GM12878 (cell line): ENCODE measurements around the gene AFG1L. TPM values are rescaled to one million over a fixed set of nuclear protein-coding genes. Genes with fewer than 3 reads are reported as not detected.
A peak's percentile ranks its signal among the peaks of the same experiment; 100 is the strongest.

Source experiments
- CREB1 ChIP-seq: IDR thresholded peaks from 2 replicates; pipeline ENCODE4 v1.6.1; 2012; ENCODE audit warnings: low read depth, mild to moderate bottlenecking, inconsistent platforms
- CTCF ChIP-seq, 3 experiments: IDR thresholded peaks in 2 of 3; conservative IDR thresholded peaks in 1 of 3; 2 replicates each; pipeline ENCODE4 v1.5.1; 2011; ENCODE audit warnings: low read depth in 3 of 3, low read length in 3 of 3, mild to moderate bottlenecking in 3 of 3, control low read depth in 2 of 3, moderate library complexity in 2 of 3, inconsistent platforms in 1 of 3, mixed read lengths in 1 of 3; ENCODE audit not compliant: control insufficient read depth in 2 of 3, insufficient read depth in 1 of 3; ENCODE audit errors: extremely low read depth in 1 of 3
- CUX1 ChIP-seq: IDR thresholded peaks from 2 replicates; pipeline ENCODE4 v1.6.1; 2012; ENCODE audit warnings: improper control_type of control experiment, low read depth, low read length; ENCODE audit not compliant: insufficient replicate concordance
- ESRRA ChIP-seq: IDR thresholded peaks from 2 replicates; pipeline ENCODE4 v1.6.1; 2012; ENCODE audit warnings: mild to moderate bottlenecking, low read length, improper control_type of control experiment
- EZH2 ChIP-seq: IDR thresholded peaks from 2 replicates; pipeline ENCODE4 v1.6.1; 2012; ENCODE audit warnings: low read depth, mild to moderate bottlenecking, control low read depth, inconsistent platforms, low read length, borderline replicate concordance; ENCODE audit not compliant: control insufficient read depth
- FOS ChIP-seq: IDR thresholded peaks from 3 replicates; pipeline ENCODE4 v1.6.1; 2011; ENCODE audit warnings: borderline replicate concordance; ENCODE audit not compliant: insufficient read length; ENCODE audit errors: extremely low read depth
- MEF2A ChIP-seq: IDR thresholded peaks from 2 replicates; pipeline ENCODE4 v1.6.1; 2011; ENCODE audit warnings: low read depth, mild to moderate bottlenecking, low read length, moderate library complexity; ENCODE audit not compliant: insufficient read depth
- MEF2B ChIP-seq: fragments of 450-650 bp; IDR thresholded peaks from 2 replicates; pipeline ENCODE4 v1.6.1; 2018; ENCODE audit warnings: mild to moderate bottlenecking, moderate library complexity; ENCODE audit not compliant: partially characterized antibody, poor library complexity, severe bottlenecking
- NBN ChIP-seq: fragments of 450-650 bp; IDR thresholded peaks from 2 replicates; pipeline ENCODE4 v1.6.1; 2016
- NR2C1 ChIP-seq: fragments of 450-650 bp; IDR thresholded peaks from 2 replicates; pipeline ENCODE4 v1.6.1; 2017; ENCODE audit warnings: antibody characterized with exemption, mild to moderate bottlenecking, moderate library complexity
- PRDM15 ChIP-seq: fragments of 450-650 bp; formaldehyde crosslinking; IDR thresholded peaks from 2 replicates; pipeline ENCODE4 v1.4.0; 2020; ENCODE audit warnings: mild to moderate bottlenecking, moderate library complexity
- SMAD1 ChIP-seq: fragments of 450-650 bp; IDR thresholded peaks from 2 replicates; pipeline ENCODE4 v1.6.1; 2018; ENCODE audit warnings: mild to moderate bottlenecking, low read depth; ENCODE audit not compliant: partially characterized antibody
- SMC3 ChIP-seq: IDR thresholded peaks from 2 replicates; pipeline ENCODE4 v1.6.1; 2011; ENCODE audit warnings: low read length, improper control_type of control experiment, borderline replicate concordance
- SUZ12 ChIP-seq: fragments of 200-600 bp; sonication (generic); IDR thresholded peaks from one replicate; pipeline ENCODE4 v1.6.1; 2018; ENCODE audit warnings: antibody characterized with exemption, mild to moderate bottlenecking; ENCODE audit not compliant: unreplicated experiment
- WRNIP1 ChIP-seq: IDR thresholded peaks from 2 replicates; pipeline ENCODE4 v1.6.1; 2011; ENCODE audit warnings: low read depth, low read length, improper control_type of control experiment, borderline replicate concordance
- YBX1 ChIP-seq: fragments of 450-650 bp; IDR thresholded peaks from 2 replicates; pipeline ENCODE4 v1.6.1; 2016; ENCODE audit warnings: antibody characterized with exemption
- polyA plus RNA-seq, 11 experiments: library from polyadenylated mRNA; depleted of rRNA in 4 of 11; unstranded in 6 of 11; stranded (reverse) in 5 of 11; fragments of >200 nt; fragmentation: Nextera tagmentation in 4 of 11; fragmentation: Illumina TruSeq in 1 of 11; extraction: Ambion mirVana in 4 of 11; extraction: Trizol in 1 of 11; gene quantifications; 1 replicate in 1 of 11; 2 replicates in 10 of 11; pipeline versions ENCODE4 v1.2.1 to v1.2.3, GENCODE V29; 2011 to 2016; ENCODE audit warnings: inconsistent platforms in 2 of 11, missing spikeins in 2 of 11, low read depth in 1 of 11
- total RNA-seq, 4 experiments: library from RNA; depleted of rRNA in 3 of 4; stranded (reverse); fragments of >200 nt in 3 of 4; fragmentation: Illumina TruSeq in 1 of 4; extraction: Trizol in 1 of 4; gene quantifications; 2 replicates each; pipeline versions ENCODE4 v1.2.1 to v1.2.3, GENCODE V29; 2013 to 2021

The AFG1L gene
- total and polyA plus RNA-seq, 10 of the 15 experiments (the other 5 are each of a cell fraction or from before 2014, with no cell fraction given): 2.3 to 9.0 (median 4.3) TPM

GRCh38 chr6:108565091-108565766, 270.4 kb downstream of the AFG1L start (continued):
- TF ChIP-seq CTCF (IDR thresholded peaks at IDR 0.05 in 2 of 3, conservative IDR thresholded peaks at IDR 0.05 in 1 of 3; ENCODE audit: control insufficient read depth in 2 of 3, extremely low read depth in 1 of 3, insufficient read depth in 1 of 3, low read depth in 3 of 3, low read length in 3 of 3): no peak
- TF ChIP-seq NBN: peak; percentile 23; the same call in 1 of the 2 replicates
- no peak for TF ChIP-seq WRNIP1
- no peak for TF ChIP-seq YBX1
- TF ChIP-seq CREB1: 0 out of 2 replicates have a peak, but pooled peaks have one; percentile 43
- TF ChIP-seq SMC3: no peak
- no peak for TF ChIP-seq FOS
- TF ChIP-seq CUX1: peak; percentile 53
- no peak for TF ChIP-seq NR2C1
- TF ChIP-seq PRDM15 (CRISPR knock-in tag): no peak
- TF ChIP-seq EZH2: no peak
- no peak for TF ChIP-seq ESRRA
- no peak for TF ChIP-seq SUZ12
- TF ChIP-seq SMAD1: peak; percentile 74
- peak; percentile 58; the same call in 1 of the 2 replicates for TF ChIP-seq MEF2A
- peak; percentile 86 for TF ChIP-seq MEF2B
